NCI-H226 (cell line): ENCODE data around the gene ADTRP.

ENCODE experiments used
- DNase-seq: peaks from one replicate; pipeline ENCODE4 v3.0.0-alpha.2; 2015

Gene ADTRP

GRCh38 chr6:11722805-11723631 lies 55.6 kb downstream of the ADTRP start:
- no peak for DNase-seq

- DNase-seq: no peak
Measured at GRCh38 chr6:11722220-11722619, 56.4 kb downstream of the ADTRP start.

DNA sequence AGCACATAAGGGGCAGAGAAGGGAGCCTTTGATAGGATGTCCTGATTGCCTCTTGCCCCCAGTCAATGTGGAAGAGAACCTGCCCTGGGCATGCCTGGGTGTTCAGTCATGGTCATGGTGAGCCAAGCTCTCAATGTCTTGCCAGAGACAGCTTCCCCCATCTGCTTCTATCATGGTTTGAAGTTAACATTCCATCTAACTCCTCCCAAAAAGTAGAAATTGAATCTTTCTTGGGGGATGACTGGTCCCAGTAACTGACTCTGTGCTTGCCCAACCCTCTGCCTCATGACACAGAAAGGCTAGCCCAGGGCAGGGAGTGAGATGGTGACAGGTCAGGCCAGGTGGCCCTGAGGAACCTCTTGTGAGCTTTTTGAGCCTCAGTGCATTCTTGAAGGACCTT lies 60.1 kb downstream of the ADTRP start:
- DNase-seq: no peak

GRCh38 chr6:11718031-11718430 lies 60.6 kb downstream of the ADTRP start:
- DNase-seq: no peak

DNA sequence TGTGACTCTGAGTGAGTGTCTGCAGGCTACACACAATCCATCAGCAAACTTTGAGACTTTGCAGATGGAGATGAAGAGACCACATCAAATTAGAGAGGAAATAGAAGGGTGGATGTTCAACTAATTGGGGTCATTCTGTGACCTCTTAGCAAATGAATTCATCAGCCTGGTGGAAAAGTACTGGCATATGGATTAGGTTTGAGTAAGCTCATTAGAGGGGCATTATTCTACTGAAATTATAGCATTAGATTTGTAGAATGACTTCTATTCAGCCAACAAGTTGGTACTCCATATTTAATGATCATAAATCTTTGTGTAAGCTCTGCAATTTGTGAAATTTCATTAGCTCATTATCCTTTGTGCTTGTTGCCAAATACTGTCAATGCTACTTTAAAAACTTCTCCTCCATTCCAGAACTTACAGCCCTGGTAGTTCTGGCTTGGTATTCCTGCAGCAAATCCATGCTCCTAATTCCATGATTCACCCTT lies 63.8 kb downstream of the ADTRP start:
- DNase-seq: no peak

DNA sequence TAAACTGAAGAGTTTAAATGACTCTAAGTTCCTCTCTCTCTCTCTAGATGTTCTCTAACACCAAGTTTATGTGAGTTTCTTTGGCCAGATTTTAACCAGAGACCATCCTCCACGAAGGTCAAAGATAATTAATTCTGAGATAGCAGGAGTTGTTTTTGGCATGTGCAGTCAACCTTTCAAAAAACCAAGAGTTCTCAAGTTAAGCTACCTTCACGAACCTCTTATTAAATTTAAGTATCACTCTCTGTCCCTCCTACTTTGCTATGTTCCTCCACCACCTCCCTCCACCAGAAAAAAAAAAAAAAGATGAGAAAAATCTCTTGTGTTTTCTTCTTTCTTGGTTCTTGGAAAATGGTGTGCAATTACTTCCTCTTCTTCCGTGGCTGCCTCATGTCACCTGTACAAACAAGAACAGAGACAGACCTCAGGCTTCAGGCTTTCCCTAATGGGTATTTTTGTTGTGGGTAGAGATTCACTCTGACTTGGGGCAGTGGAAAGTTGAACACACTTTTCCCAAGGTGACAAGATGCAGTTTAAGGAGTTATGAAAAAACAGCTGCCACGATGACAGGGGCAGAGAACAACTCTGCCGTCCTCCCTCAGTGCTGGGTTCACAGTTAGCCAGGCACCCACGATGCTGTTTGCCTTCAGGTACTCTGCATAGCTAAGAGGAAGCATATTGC lies 64.3 kb downstream of the ADTRP start:
- no peak for DNase-seq

GRCh38 chr6:11712760-11713159 lies 65.8 kb downstream of the ADTRP start:
- DNase-seq: no peak

- DNase-seq: no peak
Measured at GRCh38 chr6:11711984-11712711, 66.5 kb downstream of the ADTRP start.

GRCh38 chr6:11711003-11711983 lies 67.3 kb downstream of the ADTRP start:
- DNase-seq: no peak

- DNase-seq: no peak
Measured at GRCh38 chr6:11710311-11710761, 68.3 kb downstream of the ADTRP start.

GRCh38 chr6:11706171-11706570 lies 72.4 kb downstream of the ADTRP start:
- no peak for DNase-seq

DNA sequence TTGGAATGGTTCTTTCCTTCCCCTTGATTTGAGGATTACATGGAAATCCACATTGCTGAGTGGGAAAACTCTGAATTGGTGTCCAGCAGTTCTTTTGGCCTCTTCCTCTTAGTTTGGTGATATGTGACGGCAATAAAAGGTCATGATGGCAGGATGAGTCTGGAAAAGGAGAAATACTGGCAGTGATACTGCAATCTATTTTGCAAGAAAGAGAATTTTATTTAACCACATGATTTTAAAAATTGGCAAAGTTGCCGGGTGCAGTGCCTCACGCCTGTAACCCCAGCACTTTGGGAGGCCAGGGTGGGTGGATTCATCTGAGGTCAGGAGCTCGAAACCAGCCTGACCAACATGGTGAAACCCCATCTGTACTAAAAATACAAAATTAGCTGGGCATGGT lies 73.1 kb downstream of the ADTRP start:
- DNase-seq: no peak

- no peak for DNase-seq
Measured at GRCh38 chr6:11705069-11705468, 73.5 kb downstream of the ADTRP start.

DNA sequence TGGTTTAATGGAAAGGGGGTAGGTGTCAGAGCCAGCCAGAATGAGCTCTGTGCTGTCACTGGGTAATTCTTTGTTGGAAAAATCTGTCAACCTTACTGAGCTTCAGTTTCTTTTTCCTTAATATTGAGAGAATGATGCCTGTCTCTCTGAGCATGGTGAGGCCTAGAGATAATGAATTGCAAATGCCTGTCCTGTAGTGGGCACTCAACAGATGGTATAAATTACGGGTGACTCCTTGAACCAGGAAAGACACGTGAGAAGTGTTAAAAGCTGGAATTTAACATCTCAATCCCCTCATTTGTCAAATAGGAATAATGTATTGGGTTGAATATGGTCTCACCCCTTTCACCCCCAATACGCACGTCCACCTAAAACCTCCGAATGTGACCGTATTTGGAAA lies 74.9 kb downstream of the ADTRP start:
- no peak for DNase-seq

DNA sequence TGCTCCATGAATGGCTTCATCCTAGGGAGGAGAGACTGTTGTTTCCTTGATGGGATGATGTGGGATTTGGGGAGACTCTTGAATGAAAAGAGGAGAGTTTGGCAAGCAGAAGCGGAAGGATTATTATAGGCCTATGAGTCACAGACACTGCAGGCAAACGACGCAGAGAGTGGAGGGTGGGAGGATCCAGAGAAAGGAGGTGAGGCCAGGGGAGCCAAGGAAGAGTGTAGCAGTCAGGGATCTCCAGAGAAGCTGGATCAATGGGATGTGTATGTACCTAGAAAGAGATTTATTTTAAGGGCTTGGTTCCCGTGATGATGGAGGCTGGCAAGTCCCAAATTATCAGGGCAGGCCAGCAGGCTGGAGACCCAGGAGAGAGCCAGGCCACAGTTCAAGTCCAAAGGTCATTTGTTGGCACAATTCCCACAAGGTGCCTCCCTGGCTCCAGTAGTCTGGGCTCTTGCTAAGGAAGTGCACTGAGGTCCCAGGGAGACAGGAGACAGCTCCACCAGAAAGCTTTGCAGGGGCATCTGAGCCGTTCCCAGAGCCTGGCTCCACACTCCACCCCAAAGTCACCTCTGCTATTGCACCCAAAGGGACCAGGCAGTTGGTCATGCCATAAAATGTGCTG lies 76.0 kb downstream of the ADTRP start:
- DNase-seq: peak; percentile 64

DNA sequence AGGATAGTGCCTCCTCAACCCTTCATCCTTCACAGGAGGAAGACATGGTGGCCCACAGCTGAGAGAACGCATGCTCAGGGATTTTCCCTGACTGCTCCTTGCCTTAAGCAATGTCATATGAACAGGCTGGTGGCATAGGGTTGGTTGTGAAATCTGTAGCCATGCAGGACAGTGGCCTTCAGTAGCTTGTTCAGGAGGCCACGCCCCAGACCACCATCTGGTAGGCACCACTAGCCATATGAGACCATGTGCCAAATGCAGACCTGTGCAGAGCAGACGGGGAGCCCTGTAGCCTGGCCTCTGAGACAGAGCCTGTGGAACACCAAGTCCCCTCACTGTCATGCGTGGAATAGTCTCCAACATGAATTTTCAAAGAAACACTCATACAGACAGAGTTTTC lies 76.5 kb downstream of the ADTRP start:
- DNase-seq: no peak

GRCh38 chr6:11701573-11701972 lies 77.0 kb downstream of the ADTRP start:
- DNase-seq: no peak

DNA sequence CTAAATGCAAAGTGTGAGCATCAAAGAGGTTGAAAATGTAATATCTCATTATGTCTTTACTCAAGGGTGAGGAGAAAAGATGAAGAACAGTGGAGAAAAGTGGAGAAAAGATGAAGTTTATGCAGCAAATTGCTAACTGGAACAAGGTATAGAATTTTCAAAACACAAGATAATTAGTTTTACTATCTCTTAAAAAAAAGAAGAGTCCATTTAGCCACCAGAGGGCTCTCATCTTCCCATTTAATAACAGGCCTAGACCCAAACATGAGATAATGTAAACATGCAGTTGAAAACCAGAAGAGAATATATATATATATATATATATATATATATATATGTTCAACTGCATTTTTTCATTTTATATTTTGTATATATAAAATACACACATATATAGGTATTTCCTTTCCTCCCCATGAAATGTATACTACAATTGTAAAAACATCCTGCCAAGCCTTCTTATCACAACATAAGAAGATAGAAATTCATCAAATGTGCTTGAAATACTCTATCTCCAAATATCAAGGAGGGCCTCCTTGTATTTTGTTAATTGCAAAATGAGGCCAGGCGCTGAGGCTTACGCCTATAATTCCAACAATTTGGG lies 78.4 kb downstream of the ADTRP start:
- DNase-seq: no peak

DNA sequence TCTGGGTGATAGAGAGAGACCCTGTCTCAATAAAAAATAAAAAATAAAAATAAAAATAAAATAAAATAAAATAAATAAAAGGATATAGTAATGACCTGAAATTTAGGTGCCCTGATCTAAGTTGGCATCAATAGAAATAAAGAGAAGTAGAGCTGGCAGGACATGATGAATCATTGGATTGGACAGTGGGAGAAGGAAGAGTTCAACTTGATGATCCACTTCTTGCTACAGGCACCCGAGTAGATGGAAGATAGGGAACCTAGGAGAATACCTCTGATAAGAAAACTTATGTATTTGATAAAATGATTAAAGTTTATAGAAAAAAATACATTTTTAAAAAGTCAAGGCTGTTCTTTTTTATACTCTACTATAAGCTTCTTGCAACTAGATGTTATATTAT lies 79.0 kb downstream of the ADTRP start:
- DNase-seq: no peak

DNA sequence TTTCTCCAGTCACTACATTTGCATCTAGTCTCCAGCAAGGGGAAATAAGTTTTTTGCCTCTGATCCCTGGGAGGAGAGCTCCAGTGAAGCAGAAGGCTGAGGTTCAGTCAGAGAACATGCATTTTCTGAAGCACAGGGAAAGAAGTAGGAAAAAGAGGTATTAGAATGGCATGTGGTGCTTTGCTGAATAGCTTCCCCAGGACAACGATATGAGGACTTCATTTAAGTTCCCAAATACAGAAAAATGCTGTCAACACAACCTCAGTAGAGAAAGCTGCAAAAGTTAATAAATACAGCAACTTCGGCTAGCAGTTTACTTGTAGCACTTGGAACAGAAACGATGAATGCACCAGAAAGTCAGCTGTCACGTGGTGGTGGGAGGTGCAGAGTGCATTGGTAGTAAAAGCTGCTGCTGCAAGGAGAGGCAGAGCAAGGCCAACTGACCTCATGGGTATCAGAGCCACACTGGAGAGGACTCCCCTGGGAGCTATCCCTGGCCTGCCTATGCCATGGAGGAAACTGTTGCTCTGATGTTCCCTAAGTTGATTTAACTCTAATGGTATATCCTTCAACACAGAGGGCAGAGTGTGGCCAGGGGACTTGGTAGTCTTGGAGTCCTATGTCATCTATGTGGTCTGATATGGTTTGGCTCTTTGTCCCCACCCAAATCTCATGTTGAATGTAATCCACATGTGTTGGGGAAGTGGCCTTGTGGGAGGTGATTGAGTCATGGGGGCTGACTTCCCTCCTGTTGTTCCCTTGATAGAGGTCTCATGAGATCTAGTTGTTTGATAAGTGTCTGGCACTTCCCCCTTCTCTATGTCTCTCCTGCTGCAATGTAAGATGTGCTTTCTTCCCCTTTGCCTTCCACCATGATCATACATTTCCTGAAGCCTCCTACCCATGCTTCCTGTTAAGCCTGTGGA lies 85.9 kb downstream of the ADTRP start:
- no peak for DNase-seq
